CD4-positive, alpha-beta T cell treated with Interferon gamma for 1 hour (primary cell): Measurements from ENCODE around the gene SLC9A9.
"Not testable (repeated sequence)": the region's sequence is repeated elsewhere in the genome, so short reads cannot be mapped to it uniquely, and the experiment has no call there.

ENCODE experiments used
- DNase-seq: peaks from one replicate; pipeline ENCODE4 v3.0.0-alpha.2; 2020

Gene SLC9A9

DNA sequence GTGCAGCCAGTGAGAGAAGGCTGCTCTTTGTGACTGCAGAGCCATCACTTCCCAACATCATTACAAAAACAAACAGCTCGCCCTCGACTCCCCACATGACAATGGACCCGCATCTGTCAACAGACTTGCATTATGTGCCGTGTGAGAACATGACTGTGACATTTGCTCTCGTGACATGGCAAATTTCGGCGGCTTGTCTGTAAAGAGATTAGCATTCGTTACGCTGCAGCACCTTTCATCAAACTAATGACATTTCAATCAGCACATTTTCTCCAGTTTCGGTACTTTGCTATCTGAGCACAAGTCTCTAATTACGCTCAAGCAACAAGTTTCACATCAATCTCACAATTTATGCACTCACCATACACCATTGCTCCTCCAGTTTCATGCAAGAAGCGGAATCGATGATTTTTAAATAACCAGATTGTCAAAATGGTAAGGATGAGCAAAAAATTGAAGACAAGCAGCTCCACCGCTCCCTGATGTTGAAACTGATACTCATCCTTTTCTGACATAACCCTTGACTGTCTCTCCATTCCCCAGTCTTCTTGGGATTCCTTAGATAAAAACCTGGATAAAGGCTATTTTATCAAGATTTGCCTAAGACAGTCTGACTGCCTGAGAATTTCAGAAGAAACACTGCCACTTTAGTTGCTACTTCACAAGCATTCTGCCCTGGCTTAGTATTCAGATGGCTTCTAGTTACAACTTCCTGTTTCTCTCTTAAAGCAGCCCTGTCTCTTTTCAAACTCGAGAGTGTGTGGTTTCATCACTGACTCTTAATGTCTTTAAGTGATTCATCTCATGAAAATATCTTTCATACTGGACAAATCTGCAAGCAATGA is at the start of gene SLC9A9:
Gene SLC9A9 (minus strand): TSS at position 682 of the 845 bp plus-strand sequence. CDS start 146 bp downstream, at position 536.
- peak; percentile 27 for DNase-seq

GRCh38 chr3:143897576-143898295 is 49.5 kb upstream of the SLC9A9 start:
- no peak for DNase-seq

DNA sequence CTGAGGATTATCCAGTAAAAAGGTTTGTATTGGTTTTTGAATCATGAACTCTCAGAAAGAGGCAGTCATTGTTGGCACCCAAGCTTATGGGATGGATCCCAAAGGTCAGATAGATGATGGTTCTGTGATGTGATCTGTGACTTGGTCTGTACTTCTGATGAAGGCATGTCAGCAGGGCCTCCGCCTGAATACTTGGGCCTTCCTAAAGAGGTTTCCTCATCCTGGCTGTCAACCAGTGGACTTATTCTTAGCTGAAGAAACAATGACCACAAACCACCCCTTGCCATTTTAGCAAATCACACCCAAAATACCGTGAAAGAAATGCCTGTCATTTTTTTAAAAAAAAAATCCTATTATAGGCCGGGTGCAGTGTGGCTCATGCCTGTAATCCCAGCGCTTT is 48.2 kb upstream of the SLC9A9 start:
- DNase-seq = no peak

- DNase-seq = no peak
Measured at GRCh38 chr3:143895805-143896204, 47.5 kb upstream of the SLC9A9 start.

DNA sequence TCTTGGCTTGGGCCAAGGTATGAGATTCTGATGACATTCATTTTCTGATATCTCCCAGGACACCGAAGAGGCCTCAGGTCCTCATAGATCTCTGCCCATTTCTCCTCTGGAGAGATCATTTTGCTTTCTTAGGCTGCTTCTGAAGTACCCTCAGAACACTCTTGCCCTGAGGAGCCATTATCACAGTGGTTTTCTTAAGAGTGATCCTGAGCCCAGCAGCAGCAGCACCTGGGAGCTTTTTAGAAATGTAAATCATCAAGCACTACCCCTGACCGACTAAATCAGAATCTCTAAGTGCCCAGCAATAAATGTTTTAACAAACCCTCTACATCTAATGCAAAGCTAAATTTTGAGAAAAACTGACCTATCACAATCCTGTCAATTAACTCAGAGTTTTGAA is 40.6 kb upstream of the SLC9A9 start:
- no peak for DNase-seq

- no peak for DNase-seq
Measured at GRCh38 chr3:143888166-143888565, 39.9 kb upstream of the SLC9A9 start.

DNA sequence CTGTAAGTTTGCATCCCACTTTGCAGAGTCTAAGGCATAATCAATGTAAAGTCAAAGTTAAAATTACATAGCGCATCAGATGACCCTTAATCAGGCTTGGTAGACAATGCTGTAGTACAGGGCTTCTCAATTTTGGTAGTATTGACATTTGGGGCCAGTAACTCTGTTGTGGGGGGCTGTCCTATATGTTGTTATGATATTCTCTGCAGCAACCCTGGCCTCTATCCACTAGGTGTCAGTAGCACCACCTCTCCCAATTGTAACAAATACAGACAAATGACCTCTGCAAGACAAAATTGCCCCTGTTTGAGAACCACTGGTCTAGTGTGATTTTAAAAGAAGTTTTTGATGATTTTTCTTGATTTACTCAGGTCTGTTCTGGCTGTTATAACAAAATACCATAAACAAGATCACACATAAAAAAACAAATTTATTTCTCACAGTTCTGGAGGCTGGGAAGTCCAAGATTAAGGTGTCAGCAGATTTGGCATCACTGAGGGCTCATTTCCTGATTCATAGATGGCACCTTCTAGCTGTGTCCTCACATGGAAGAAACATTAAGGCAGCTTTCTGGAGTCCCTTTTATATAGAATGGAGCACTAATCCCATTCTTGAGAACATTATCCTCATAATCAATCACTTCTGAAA is 37.6 kb upstream of the SLC9A9 start:
- peak; percentile 9 for DNase-seq

- no peak for DNase-seq
Measured at GRCh38 chr3:143884861-143885260, 36.6 kb upstream of the SLC9A9 start.

- no peak for DNase-seq
Measured at GRCh38 chr3:143883151-143883550, 34.9 kb upstream of the SLC9A9 start.

DNA sequence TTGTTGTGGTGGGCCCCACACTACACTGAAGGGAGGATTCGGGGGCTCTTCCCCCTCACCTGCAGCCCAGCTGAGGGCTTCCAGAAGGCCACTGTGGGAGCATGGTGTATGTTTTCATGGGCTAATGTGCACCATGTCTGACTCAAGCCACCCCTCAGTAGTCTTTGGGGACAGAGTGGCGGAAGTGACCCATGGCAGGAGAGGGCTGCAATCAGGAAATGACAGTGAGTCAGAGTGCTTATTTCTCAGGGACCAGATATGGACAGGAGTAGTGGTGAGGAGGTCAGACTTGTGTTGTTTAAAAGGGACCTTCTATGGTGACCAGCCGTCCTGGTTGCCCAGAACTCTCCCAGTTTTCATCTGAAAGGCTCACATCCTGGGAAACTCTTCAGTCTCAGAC is 32.8 kb upstream of the SLC9A9 start:
- peak; percentile 5 for DNase-seq

DNA sequence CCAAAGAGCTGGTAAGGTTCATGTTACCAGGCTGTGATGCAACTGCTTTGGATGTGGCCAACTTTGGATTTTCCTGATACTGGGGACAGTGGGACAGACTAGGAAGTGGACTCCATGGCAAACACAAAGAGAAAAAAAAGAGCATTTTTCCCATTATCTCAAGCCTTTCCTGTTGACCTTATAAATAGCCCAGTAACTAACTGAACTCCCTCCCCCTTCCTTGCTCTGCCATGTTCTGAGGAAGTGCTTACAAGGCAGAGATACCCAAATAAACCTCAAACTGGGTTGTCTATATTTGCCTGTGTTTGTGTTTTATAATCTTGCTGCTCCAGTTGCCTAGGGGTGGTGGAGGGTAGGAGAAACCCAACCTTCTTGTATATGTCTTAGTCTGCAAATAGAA is 27.3 kb upstream of the SLC9A9 start:
- no peak for DNase-seq

GRCh38 chr3:143873553-143873952 is 25.3 kb upstream of the SLC9A9 start:
- not testable (repeated sequence) for DNase-seq

DNA sequence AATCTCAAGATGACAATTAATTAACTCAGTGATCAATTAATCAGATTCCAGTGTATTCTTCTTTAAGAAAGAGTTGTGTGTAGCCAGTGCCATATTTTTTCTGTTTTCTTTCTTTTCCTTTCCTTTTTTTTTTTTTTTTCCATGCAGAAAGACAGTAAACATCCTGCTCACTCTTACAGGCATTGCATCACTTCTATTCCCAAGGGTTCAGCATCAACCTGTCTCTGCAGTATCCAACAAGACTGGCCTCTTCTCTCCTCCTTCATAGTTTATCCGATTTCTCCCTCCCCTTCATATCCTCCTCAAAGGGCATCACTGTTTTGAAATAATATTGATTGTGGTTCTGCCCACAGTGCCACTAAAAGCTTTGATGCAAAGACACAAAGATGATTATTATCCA is 17.0 kb upstream of the SLC9A9 start:
- no peak for DNase-seq

DNA sequence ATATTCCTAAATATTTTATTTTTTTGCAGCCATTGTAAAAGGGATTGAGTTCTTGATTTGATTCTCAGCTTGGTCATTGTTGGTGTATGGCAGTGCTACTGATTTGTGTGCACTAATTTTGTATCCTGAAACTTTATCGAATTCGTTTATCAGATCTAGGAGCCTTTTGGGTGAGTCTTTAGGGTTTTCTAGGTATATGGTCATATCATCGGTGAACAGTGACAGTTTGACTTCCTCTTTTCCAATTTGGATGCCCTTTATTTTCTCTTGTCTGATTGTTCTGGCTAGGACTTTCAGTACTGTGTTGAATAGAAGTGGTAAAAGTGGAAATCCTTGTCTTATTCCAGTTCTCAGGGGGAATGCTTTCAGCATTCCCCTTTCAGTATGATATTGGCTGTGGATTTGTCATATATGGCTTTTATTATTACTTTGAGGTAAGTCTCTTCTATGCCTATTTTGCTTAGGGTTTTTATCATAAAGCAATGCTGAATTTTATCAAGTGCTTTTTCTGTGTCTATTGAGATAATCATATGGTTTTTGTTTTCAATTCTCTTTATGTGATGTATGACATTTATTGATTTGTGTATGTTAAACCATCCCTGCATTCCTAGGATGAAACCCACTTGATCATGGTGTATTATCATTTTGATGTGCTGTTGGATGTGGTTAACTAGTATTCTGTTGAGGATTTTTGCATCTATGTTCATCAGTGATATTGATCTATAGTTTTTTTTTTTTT is 11.4 kb upstream of the SLC9A9 start:
- no peak for DNase-seq

DNA sequence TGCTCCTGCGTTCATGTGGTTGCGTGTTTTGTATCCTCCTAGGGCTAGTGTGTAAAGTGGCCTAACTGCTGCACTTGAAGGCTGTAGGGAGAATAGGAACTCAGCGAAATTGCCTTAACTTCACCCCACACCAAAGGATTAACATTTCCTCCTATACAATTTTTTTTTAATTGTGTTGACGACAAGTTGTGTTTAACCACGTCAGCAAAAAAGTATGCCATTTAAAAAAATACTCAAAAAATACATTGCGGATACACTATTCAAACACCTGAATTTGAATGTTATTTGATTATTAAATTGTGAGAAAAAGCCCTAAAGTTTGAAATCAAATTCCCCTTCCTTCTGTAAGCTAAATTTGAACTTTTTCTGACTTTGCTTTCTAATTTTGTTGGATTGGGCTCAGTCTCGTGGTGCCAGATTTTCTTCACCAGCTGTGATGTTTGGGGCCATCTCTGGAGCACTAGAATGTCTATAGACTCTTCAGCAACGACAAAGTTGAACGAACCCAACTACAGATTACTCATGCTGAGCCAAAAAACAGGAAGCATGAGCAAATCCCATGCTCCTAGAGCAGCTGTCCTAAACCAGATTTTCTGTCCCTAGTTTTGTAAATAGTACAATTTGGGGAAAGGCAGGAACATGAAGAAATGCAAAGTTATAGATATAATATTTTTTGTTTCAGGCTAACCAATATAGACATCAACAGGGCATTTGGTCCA is 8.1 kb upstream of the SLC9A9 start:
- no peak for DNase-seq

DNA sequence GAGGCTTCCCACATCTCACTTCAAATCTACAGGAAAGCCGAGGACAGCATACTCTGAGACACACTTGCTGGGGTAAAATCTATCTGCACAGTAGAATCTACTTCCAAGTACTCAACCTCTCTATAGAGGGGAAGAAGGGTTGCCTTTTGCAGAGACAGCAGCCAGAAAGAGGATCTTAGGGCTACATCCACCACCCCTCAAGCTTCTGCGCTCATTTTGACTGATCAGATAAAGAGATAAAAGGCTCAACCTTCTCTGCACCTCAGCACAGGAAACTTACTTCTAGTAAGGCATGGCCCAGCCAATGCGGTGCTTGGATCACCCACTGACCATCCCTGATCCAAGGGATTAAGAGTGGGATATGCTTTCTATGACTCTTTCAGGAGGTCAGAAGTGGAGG is 6.9 kb upstream of the SLC9A9 start:
- no peak for DNase-seq

DNA sequence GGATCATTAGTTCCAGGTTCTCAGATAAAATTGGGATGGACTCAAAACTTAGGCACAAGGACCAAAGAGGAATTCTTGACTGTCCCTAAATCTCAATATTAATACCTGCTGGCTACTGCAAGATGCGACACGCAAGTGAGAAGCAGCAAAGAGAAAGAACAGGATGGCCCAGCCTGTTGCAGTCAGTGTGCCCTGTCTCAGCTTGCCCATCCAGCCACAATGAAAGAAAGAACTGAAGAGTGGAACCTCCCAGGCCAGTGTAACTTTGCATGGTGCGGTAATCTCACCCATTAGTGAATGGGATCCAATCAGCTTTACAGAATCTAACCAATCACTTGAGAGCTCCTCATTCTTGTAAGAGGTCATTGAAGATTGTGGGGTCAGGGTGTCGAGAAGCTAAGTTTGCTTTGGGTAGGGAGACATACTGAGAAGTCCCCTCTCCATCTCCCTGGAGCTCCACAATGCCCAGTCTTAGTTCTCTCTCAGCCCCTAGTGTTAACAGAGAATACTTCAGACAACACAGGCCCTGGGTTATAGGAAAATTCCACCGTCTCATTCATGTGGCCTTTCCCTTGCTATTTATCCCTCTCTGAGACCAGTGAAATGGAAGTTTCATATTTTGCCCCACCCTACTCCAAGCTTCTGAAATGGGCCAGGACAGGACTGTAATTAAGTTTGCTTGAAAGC is 3.2 kb upstream of the SLC9A9 start:
- no peak for DNase-seq

GRCh38 chr3:143850877-143851276 is 2.6 kb upstream of the SLC9A9 start:
- no peak for DNase-seq

DNA sequence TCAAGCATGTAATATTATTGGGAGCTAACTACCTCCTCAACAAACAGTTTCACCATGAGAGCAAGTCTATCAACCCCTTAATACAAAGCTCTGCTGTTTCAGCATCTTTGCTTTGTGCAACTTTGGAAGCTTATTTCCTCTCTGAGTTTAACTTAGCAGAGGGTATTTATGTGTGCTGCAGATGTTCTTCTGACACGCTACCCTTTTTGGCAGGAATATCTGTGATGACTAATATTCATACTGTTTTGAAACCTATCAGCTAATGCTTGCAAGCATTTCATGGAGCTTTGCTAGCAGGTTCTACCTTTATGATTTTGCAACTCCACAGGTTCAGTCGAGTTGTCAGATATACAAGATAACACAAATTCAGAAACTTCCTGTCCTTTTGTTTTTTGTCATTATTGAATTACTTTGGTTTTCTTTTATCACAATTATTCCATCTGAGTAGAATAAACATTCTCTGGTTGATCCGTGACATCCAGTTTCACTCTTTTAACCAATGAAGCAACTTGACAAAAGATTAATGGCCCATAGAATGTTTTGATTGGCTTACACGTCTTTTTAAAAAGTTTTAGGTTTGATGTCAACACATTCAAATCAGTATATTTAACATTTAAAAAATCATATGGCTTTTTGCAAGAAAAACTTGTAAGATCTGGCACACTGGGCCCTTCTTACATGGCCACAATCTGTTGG is 1.7 kb upstream of the SLC9A9 start:
- no peak for DNase-seq

DNA sequence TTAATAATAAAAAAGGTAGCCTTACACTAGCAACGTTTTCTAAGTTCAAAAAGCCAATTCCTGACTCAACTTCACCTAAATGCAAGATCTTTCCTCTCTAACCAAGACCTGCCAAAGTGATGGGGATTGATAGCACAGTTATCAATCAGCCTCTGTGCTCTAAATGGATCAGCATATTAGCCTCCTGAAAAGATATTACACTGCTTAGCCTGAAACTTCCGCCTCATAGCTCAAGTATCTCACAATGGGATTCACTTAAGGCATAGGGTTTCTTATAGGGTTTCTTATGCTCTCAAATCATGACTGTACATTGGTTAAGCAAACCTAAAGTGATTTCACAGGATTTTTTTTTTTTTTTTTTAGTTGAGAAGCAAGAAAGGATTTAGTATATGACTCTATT is 436 bp upstream of the SLC9A9 start:
- DNase-seq = no peak

DNA sequence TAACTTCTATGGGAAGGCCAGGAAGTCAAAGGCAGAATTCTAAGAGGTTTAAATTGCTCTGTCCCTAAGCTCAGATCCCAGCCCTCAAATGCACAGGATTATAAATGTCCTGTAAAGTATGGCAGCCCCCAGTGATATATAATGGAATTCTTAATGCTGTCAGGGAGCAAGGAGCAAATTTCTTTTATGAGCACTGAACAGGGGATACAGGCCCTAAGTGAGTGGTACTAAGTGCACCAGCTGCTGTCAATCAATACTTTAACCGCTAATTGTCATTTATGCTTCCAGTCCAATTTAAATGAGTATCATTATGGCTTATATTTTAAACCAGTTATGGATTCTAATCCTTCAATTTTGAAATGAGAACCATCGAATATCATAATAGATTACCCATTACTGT is 4.7 kb downstream of the SLC9A9 start:
- DNase-seq = no peak
